Ramos (cell line): ENCODE data around the gene MBD3L5.
"Not testable (repeated sequence)": the region's sequence is repeated elsewhere in the genome, so short reads cannot be mapped to it uniquely, and the experiment has no call there.

ENCODE experiments used
- in situ Hi-C: fragments of 300-500 bp; cut with MboI; formaldehyde crosslinking; loops from one replicate; pipeline ENCODE4 v1.14.3; 2022; ENCODE audit warnings: low sequenced_read_pairs; ENCODE audit not compliant: unreplicated experiment

Gene MBD3L5

DNA sequence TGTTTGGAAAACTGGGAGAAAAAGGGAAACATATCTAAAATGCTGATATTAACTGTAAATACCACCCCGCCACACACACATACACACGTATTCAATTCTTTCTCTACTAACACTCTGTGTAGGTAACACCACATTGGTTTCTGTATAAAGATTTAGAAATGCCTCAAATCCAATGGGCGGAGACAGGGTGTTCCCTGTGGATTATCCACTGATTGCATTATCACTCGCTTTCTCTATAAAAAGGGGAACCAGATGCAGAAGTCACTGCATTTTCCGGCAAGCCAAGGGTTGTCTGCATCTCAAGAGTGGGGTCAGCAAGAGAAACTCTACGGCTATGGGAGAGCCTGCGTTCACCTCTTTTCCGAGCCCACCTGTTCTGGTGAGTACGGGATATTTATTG, at the start of gene MBD3L5:
Gene MBD3L5, plus strand, starts transcription at position 301 of the 400 bp plus-strand sequence. Its CDS starts 34 bp downstream, at position 335.
- in situ Hi-C loops, result not testable (repeated sequence)

- in situ Hi-C loops, result no loop called here
Observed at GRCh38 chr19:6983448-6983847, 46.9 kb upstream of the MBD3L5 start.

GRCh38 chr19:6987850-6988249, 42.5 kb upstream of the MBD3L5 start:
- in situ Hi-C loops, result no loop called here

GRCh38 chr19:6988257-6988656, 42.1 kb upstream of the MBD3L5 start:
- in situ Hi-C loops, result no loop called here

DNA sequence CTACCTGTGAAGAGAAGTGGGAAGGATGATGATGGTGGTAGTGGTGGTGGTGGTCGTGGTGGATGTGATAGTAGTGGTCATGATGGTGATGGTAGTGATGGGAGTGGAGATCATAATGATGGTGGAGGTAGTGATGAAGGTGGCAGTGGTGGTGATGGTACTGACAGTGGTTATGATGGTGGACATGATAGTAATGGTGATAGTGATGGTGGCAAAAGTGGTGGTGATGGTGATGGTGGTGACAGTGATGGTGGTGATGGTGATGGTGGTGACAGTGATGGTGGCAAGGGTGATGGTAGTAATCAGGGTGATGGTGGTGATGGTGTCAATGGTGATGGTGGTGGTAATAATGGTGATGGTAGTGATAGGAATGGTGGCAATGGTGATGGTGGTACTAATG, 35.3 kb upstream of the MBD3L5 start:
- in situ Hi-C loops, result no loop called here

GRCh38 chr19:6996810-6997209, 33.6 kb upstream of the MBD3L5 start:
- in situ Hi-C loops, result no loop called here

GRCh38 chr19:6997679-6998445, 32.5 kb upstream of the MBD3L5 start:
- in situ Hi-C loops, result no loop called here

GRCh38 chr19:6999933-7000332, 30.4 kb upstream of the MBD3L5 start:
- in situ Hi-C loops, result no loop called here

- in situ Hi-C loops, result no loop called here
Observed at GRCh38 chr19:7000333-7000732, 30.0 kb upstream of the MBD3L5 start.

DNA sequence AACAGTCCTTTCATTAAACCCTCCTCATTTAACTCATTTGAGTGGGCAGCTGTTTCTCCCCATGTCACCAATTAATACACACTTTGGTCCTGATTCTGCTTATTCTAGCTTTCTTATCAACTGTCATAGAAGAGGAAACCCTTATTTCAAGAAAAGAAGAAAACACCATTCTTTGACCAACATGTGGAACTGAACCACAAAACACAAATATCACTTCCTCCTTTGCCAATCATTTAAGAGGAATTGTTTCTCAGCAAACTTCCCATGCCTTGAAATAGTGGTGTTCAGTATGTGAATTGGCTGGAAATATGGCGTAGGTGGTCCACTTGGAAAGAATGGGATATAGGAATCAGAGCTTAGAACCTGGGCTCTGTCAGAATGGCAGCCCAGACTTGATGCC, 29.6 kb upstream of the MBD3L5 start:
- in situ Hi-C loops, result no loop called here

DNA sequence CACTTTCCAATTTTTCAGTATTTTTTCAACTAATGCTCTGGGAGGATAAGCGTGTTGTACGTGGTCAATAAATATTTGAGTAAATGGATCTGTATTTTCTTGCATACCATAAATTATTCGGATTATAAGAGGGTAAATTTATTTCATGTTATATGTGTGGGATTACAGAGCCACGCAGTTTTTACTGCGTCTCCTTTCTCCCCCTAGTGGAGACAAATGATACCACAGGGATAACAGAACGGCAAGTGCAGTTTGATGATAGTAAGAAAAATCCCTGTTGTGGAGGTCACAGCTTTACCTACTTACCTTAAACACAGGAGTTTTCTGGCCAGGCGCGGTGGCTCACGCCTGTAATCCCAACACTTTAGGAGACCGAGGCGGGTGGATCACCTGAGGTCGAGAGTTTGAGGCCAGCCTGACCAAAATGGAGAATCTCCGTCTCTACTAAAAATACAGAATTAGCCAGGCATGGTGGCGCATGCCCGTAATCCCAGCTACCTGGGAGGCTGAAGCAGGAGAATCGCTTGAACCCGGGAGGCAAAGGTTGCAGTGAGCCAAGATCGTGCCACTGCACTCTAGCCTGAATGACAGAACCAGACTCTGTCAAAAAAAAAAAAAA, 26.0 kb upstream of the MBD3L5 start:
- in situ Hi-C loops, result no loop called here

DNA sequence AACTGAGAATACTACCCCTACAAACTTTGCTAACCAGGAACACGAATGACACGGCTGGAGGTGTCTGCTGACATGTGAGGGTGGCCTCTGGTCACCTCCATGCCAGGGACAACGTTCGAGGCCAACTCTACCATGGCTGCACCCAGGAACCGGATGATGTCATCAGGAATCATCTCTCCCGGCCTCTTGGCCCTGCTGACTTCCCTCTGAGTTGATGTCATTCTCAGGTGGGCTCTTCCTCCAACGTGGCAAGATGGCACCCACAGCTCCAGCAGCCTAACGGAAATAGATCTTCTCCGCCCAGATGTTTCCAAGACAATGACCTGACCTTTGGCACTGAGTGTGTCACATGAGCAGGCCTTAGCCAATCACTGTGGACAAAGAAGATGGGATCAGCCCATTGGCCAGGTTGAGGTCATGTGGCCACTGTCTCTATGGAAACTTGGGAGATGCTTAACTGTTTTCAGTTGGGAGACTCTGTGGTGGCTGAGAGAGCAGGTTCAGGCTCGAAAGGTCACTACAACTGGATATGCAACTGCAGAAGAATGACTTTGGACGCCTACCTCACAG, 24.2 kb upstream of the MBD3L5 start:
- in situ Hi-C loops, result no loop called here

GRCh38 chr19:7007859-7008258, 22.5 kb upstream of the MBD3L5 start:
- in situ Hi-C loops, result no loop called here

DNA sequence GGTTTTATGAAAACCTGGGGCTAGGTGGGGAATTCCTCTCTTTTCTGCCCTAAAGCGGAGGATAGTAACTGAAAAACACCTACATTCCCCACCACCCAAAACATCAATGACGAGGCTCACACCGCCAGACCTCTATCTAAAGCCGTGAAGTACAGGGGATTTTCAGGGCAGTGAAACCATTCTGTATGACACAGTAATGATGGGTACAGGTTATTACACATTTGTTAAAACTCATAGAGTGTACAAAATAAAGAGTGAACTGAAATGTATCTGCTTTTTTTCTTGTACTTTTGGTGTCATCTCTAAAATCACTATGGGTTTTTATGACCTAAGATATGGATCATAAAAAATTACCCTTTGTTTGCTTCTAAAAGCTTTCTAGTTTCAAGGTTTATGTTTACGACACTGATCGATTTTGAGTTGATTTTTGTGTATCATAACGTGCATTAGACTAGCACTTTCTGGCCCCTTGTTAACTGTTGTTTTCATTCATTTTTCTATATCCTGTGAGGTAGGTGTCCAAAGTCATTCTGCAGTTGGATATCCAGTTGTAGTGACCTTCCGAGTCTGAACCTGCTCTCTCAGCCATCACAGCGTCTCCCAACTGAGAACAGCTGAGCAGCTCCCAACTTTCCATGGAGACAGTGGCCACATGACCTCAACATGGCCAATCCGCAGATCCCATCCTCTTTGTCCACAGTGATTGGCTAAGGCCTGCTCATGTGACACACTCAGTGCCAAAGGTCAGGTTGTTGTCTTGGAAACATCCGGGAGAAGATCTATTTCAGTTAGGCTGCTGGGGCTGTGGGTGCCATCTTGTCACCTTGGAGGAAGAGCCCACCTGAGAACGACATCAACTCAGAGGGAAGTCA, 19.4 kb upstream of the MBD3L5 start:
- in situ Hi-C loops, result no loop called here

DNA sequence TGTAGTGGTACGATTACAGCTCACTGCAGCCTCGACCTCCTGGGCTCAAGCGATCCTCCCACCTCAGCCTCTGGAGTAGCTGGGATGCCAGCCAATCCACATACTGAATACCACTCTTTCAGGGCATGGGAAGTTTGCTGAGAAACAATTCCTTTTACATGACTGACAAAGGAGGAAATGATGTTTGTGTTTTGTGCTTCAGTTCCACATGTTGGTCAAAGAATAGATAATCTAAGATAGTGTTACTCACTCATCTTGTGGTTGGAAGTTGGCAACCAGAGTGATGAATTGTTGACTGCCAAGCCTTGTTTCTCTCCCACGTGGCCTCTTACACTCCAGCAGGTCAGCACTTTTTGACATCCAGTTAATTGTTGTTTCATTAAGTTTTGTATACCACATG, 16.7 kb upstream of the MBD3L5 start:
- in situ Hi-C loops, result no loop called here

DNA sequence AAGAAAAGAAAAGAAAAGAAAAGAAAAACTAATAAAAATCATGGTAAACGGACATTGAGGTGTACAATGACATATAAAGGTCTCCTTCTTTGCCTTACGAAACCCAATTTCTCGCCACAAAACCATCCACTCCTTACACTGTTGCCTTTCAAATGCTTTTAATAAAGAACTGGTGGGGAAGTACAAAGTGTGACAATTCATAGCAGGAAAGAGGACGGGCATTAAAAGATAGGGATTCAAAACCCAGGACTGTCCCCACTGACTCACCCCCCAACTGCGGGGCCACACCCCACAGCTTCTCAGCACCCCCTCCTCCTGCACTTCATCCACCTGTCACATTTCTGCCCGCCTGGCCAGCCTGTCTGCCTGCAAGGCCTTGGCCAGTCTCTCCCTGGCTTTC, 11.6 kb upstream of the MBD3L5 start:
- in situ Hi-C loops, result no loop called here

DNA sequence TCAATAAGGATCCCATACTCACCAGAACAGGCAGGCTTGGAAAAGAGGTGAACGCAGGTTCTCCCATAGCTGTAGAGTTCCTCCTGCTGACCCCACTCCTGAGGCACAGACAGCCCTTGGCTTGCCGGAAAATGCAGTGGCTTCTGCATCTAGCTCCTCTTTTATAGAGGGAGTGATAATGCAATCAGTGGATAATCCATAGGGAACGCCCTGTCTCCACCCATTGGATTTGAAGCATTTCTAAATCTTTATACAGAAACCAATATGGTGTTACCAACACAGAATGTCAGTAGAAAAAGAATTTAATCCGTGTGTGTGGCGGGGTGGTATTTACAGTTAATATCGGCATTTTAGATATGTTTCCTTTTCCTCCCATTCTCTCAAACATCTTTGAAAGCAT, 9.0 kb upstream of the MBD3L5 start, which contains the start of gene MBD3L2B:
Gene MBD3L2B, minus strand, starts transcription at position 101 of the 400 bp plus-strand sequence. Its CDS starts 34 bp downstream, at position 67.
- in situ Hi-C loops, result not testable (repeated sequence)

DNA sequence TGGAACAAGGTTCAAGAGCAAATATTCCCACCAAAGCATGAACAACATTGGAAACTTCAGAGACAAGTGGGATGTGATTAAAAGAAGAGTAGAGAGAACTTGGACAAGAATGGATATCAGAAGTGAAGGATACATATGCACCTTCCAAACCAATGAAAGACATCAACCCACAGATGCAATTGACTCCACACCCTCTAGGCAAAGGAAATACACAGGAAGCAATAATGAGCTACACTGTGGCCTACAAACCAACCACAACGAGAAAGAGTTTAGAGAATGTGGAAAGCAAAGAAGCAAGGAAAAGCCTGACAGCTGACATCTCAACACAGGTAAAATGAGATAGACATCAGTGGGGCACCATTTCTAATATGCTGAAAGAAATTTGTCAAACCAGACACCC, 1.6 kb upstream of the MBD3L5 start:
- in situ Hi-C loops, result not testable (repeated sequence)

GRCh38 chr19:7040079-7040478, 9.7 kb downstream of the MBD3L5 start, which contains the start of gene MBD3L4:
Gene MBD3L4 (minus strand): TSS chr19:7040179. CDS start chr19:7040144, 35 bp downstream.
- in situ Hi-C loops, result not testable (repeated sequence)

GRCh38 chr19:7041563-7041962, 11.2 kb downstream of the MBD3L5 start:
- in situ Hi-C loops, result not testable (repeated sequence)
